HG02943 (cell line): ENCODE data around the gene AK2.
"Not testable (repeated sequence)": the region's sequence is repeated elsewhere in the genome, so short reads cannot be mapped to it uniquely, and the experiment has no call there.

ENCODE experiments used
- ATAC-seq: cut with Tn5 transposase; IDR thresholded peaks from one replicate; pipeline ENCODE4 v1.9.1; 2021; ENCODE audit warnings: mild to moderate bottlenecking, low read depth, moderate library complexity; ENCODE audit not compliant: unreplicated experiment

AK2 gene

GRCh38 chr1:33036526-33037503 is at the start of gene AK2:
Gene AK2 (minus strand): TSS chr1:33036883. CDS start chr1:33036828, 55 bp downstream.
- peak; percentile 97 for ATAC-seq

GRCh38 chr1:33086384-33086850 is 49.7 kb upstream of the AK2 start:
- ATAC-seq = no peak

- ATAC-seq = no peak
Observed at GRCh38 chr1:33085332-33085731, 48.6 kb upstream of the AK2 start.

GRCh38 chr1:33082575-33083108 is 46.0 kb upstream of the AK2 start:
- no peak for ATAC-seq

GRCh38 chr1:33081554-33082305 is 45.0 kb upstream of the AK2 start:
- no peak for ATAC-seq

GRCh38 chr1:33080885-33081553 is 44.3 kb upstream of the AK2 start, which contains the start of gene AZIN2:
Gene AZIN2 (plus strand): TSS chr1:33081153. CDS start chr1:33082250, 1,097 bp downstream.
- peak; percentile 89 for ATAC-seq

GRCh38 chr1:33080373-33080772 is 43.7 kb upstream of the AK2 start:
- ATAC-seq = no peak

- no peak for ATAC-seq
Observed at GRCh38 chr1:33078030-33078591, 41.4 kb upstream of the AK2 start.

- ATAC-seq = no peak
Observed at GRCh38 chr1:33074193-33074945, 37.7 kb upstream of the AK2 start.

- ATAC-seq = no peak
Observed at GRCh38 chr1:33072707-33073106, 36.0 kb upstream of the AK2 start.

GRCh38 chr1:33070628-33071027 is 33.9 kb upstream of the AK2 start:
- no peak for ATAC-seq

GRCh38 chr1:33068108-33068507 is 31.4 kb upstream of the AK2 start:
- ATAC-seq = not testable (repeated sequence)

- not testable (repeated sequence) for ATAC-seq
Observed at GRCh38 chr1:33066477-33066876, 29.8 kb upstream of the AK2 start.

- no peak for ATAC-seq
Observed at GRCh38 chr1:33065301-33065700, 28.6 kb upstream of the AK2 start.

GRCh38 chr1:33064284-33064683 is 27.6 kb upstream of the AK2 start:
- not testable (repeated sequence) for ATAC-seq

GRCh38 chr1:33061834-33062233 is 25.2 kb upstream of the AK2 start:
- no peak for ATAC-seq

GRCh38 chr1:33060579-33061083 is 23.9 kb upstream of the AK2 start:
- ATAC-seq = no peak

- ATAC-seq = no peak
Observed at GRCh38 chr1:33057095-33057494, 20.4 kb upstream of the AK2 start.

GRCh38 chr1:33056426-33056825 is 19.7 kb upstream of the AK2 start:
- no peak for ATAC-seq
